NCI-H2029 (cell line): ENCODE results near the gene TMEM82.
"Not testable (repeated sequence)": the region's sequence is repeated elsewhere in the genome, so short reads cannot be mapped to it uniquely, and the experiment has no call there.

Source experiments
- DNase-seq: peaks from one replicate; lab custom pipeline; 2025; lab: John Stamatoyannopoulos, UW

The TMEM82 gene

GRCh38 chr1:15742339-15742801 lies at the start of gene TMEM82:
TSS of gene TMEM82 (plus strand) at chr1:15742499. CDS start at chr1:15742560, 61 bp downstream.
- no peak for DNase-seq

- no peak for DNase-seq
Measured at GRCh38 chr1:15693371-15693770, 48.9 kb upstream of the TMEM82 start.

DNA sequence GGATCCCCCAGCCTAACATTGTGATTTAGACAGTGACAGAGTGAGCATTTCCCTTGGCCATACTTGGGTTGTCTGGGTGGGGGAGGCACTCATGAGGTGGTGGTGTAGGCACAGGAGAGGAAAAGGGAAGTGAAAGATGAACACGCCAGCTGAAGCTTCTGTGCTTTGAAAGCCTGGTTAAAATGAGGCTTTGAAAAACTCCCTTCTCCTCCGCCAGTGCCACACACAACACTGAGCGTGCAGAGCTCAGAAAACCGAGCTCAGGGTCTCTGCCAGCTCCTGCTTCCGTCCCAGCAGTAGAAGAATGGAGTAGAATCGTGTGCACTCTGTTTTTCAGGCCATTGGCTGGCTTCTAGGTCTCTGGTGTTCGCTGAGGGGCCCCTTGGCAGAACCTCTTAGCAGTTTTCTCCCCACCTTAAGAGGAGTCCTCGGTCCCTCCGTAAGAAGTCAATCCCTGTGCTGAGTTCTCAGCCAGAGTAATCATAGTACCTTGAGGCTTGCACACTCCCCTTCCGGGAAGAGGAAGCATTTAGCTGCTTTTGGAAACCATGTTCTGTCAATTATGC lies 45.3 kb upstream of the TMEM82 start:
- DNase-seq: no peak

DNA sequence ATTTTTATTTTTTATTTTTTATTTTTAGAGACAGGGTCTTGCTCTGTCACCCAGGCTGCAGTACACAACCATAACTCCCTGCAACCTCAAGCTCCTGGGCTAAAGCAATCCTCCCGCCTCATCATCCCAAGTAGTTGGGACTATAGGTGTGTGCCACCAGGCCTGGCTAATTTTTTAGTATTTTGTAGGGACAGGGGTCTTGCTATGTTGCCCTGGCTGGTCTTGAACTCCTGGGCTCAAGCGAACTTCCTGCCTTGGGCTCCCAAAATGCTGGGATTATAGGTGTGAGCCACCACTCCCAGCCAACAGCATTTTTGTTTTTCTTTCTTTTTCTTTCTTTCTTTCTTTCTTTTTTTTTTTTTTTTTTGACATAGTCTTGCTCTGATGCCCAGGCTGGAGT lies 44.1 kb upstream of the TMEM82 start:
- no peak for DNase-seq

GRCh38 chr1:15699321-15699720 lies 43.0 kb upstream of the TMEM82 start:
- DNase-seq: not testable (repeated sequence)

- no peak for DNase-seq
Measured at GRCh38 chr1:15700508-15700907, 41.8 kb upstream of the TMEM82 start.

GRCh38 chr1:15701784-15702183 lies 40.5 kb upstream of the TMEM82 start:
- no peak for DNase-seq

DNA sequence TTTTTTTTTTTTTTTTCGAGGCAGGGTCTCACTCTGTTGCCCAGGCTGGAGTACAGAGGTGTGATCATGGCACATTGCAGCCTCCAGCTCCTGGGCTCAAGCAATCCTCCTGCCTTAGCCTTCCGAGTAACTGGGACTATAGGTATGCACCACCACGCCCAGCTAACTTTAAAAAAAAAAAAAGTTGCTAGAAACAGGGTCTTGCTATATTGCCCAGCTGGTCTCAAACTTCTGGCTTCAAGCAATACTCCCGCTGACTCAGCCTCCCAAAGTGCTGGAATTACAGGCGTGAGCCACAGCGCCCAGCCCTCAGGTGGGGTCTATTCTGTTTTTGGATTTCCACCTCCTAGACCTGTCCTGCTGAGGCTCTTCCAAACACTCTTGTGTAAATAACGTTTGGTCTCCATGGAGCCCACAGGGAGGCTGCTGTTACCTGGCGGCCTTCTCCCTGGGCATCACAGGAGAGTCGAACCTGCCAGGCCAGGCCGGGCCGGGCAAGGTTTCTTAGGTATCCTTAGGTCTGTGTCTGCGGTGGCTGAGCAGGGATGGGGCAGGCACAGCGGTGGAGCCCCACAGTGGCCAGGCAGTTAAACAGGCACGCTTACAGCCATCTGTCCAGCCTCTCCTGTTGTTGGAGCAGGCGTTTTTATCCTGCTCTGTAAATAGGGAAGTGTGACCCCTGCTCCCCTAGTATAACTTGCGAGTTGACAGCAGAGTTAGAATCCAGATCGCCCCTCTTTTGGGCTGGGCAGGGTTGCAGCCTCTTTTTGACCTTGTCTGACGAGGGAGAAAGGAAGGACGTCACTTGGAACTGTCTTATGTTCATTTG lies 39.4 kb upstream of the TMEM82 start:
- DNase-seq: no peak

DNA sequence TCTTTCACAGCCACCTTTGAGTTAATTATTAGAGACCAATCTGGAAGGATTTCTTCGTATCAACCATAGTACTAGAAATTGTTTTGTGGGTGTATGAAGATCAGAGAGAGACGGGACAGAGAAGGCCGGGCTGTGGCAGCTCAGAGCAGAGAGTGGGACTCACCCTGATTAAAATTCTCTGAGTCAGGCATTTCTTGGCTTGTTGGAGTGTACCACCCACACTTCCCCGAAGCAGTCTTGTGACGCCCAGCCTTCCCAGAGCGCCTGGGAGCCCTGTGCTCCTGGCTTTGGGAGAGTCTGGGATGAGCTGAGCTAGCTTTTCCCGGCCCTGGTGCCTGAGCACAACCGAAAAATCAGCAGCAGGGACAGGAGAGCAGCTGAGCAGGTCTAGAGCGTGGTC lies 38.7 kb upstream of the TMEM82 start:
- no peak for DNase-seq

GRCh38 chr1:15704526-15705183 lies 37.6 kb upstream of the TMEM82 start:
- no peak for DNase-seq

DNA sequence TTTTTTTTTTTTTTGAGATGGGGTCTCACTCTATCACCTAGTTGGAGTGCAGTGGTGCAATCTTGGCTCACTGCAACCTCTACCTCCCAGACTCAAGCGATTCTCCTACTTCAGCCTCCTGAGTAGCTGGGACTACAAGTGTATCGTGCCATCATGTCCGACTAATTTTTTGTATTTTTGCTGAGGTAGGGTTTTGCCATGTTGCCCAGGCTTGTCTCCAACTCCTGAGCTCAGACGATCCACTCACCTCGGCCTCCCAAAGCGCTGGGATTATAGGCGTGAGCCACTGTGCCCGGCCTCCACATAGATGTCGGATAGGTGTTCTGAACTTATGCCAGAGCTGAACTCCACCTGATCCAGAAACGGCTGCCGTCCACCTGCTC lies 37.1 kb upstream of the TMEM82 start:
- no peak for DNase-seq

- no peak for DNase-seq
Measured at GRCh38 chr1:15706751-15707150, 35.5 kb upstream of the TMEM82 start.

GRCh38 chr1:15707239-15707925 lies 34.9 kb upstream of the TMEM82 start:
- DNase-seq: no peak

DNA sequence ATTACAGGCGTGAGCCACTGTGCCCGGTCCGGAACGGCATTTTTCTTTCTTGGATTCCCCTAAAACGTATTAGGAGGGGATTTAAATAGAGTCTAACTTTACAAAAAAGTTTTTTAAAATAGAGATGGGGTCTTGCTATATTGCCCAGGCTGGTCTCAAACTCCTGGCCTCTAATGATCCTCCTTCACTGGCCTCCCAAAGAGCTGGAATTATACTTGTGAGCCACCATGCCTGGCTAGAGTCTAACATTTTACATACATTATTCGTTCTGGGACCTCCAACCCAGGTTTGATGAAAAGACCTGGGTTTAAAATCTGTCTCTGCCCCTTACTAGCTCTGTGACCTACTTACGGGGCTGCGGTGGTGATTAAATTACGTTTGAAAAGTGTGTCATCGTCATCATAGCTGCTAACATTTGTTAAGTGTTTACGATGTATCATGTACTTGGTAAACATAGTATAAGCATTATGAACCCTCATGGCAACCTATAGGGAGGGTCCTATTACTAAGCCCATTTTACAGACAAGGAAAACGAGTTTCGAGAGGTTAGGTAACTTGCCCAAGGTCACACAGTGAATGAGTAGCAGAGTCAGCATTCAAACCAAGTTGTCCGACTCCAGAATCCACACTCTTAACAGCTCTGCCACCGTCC lies 33.7 kb upstream of the TMEM82 start:
- no peak for DNase-seq

- no peak for DNase-seq
Measured at GRCh38 chr1:15709226-15709625, 33.1 kb upstream of the TMEM82 start.

DNA sequence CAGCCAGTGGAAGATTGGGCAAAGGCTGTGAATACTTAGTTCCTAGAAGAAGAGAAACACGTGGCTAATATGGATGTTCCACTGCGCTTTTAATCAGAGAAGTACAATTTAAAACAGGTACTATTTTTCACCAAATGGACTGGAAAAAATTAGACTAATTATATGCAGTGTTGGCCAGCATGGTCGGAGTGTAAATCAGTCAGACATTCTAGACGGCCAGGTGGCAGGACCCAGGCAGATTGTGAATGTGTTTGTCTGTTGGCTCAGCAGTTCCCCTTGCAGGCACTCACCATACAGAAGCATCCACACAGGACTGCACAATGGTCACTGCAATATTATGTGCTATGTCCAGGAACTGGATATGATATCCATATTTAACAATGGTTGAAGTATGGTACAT lies 30.1 kb upstream of the TMEM82 start:
- DNase-seq: no peak

- no peak for DNase-seq
Measured at GRCh38 chr1:15714406-15715136, 27.7 kb upstream of the TMEM82 start.

GRCh38 chr1:15717418-15718125 lies 24.7 kb upstream of the TMEM82 start:
- DNase-seq: peak; percentile 78

- DNase-seq: peak; percentile 48
Measured at GRCh38 chr1:15718199-15718601, 24.1 kb upstream of the TMEM82 start.

- DNase-seq: no peak
Measured at GRCh38 chr1:15719381-15720120, 22.7 kb upstream of the TMEM82 start.
